NCI-H2171 (cell line): ENCODE results near the gene SMC3.
"Not testable (repeated sequence)": the region's sequence is repeated elsewhere in the genome, so short reads cannot be mapped to it uniquely, and the experiment has no call there.

Experiments
- DNase-seq: peaks from one replicate; lab custom pipeline; 2025; lab: John Stamatoyannopoulos, UW

The SMC3 gene

GRCh38 chr10:110584006-110584405 is 16.5 kb downstream of the SMC3 start:
- no peak for DNase-seq

- no peak for DNase-seq
Measured at GRCh38 chr10:110591760-110592159, 24.3 kb downstream of the SMC3 start.

- no peak for DNase-seq
Measured at GRCh38 chr10:110597476-110597875, 30.0 kb downstream of the SMC3 start.

- peak; percentile 9 for DNase-seq
Measured at GRCh38 chr10:110600487-110601101, 33.1 kb downstream of the SMC3 start.

GRCh38 chr10:110601581-110601980 is 34.1 kb downstream of the SMC3 start:
- no peak for DNase-seq

GRCh38 chr10:110608087-110608486 is 40.6 kb downstream of the SMC3 start:
- no peak for DNase-seq

- DNase-seq: peak; percentile 58
Measured at GRCh38 chr10:110609605-110610004, 42.1 kb downstream of the SMC3 start.

GRCh38 chr10:110610308-110610774 is 42.8 kb downstream of the SMC3 start:
- peak; percentile 28 for DNase-seq

GRCh38 chr10:110610781-110611180 is 43.3 kb downstream of the SMC3 start:
- not testable (repeated sequence) for DNase-seq

- no peak for DNase-seq
Measured at GRCh38 chr10:110612087-110612486, 44.6 kb downstream of the SMC3 start.

GRCh38 chr10:110612629-110613028 is 45.1 kb downstream of the SMC3 start:
- DNase-seq: no peak

- DNase-seq: no peak
Measured at GRCh38 chr10:110613341-110613995, 46.0 kb downstream of the SMC3 start.

- DNase-seq: no peak
Measured at GRCh38 chr10:110613996-110614495, 46.6 kb downstream of the SMC3 start.

- DNase-seq: no peak
Measured at GRCh38 chr10:110615057-110615747, 47.7 kb downstream of the SMC3 start.

- no peak for DNase-seq
Measured at GRCh38 chr10:110616493-110617033, 49.1 kb downstream of the SMC3 start.

GRCh38 chr10:110617425-110618229 is 50.1 kb downstream of the SMC3 start:
- peak; percentile 63 for DNase-seq

- no peak for DNase-seq
Measured at GRCh38 chr10:110618230-110618610, 50.7 kb downstream of the SMC3 start.

- no peak for DNase-seq
Measured at GRCh38 chr10:110619514-110620397, 52.3 kb downstream of the SMC3 start.

GRCh38 chr10:110620398-110620719 is 52.9 kb downstream of the SMC3 start:
- no peak for DNase-seq

- DNase-seq: not testable (repeated sequence)
Measured at GRCh38 chr10:110623316-110623715, 55.8 kb downstream of the SMC3 start.

GRCh38 chr10:110625356-110625894 is 57.9 kb downstream of the SMC3 start:
- DNase-seq: no peak
